ENCODE measurements around the gene XPO6.

- TF ChIP-seq CTCF (IDR thresholded peaks at IDR 0.05) (no peak), POLR2A (IDR thresholded peaks at IDR 0.05) (no peak)
Observed at GRCh38 chr16:28058839-28059589, 152.8 kb downstream of the XPO6 start.
